ENCODE data around the gene TKTL1. TPM values are rescaled to one million over a fixed set of nuclear protein-coding genes. Genes with fewer than 3 reads are reported as not detected.

Gene TKTL1
- total and polyA plus RNA-seq, 2 of the 4 experiments (the other 2 are of a cell fraction): not detected

- H2AK9ac ChIP-seq (replicated peaks; ENCODE audit: low read depth, low read length, poor library complexity): no peak overlapping the region
- H3K4me3 ChIP-seq (ENCODE audit: insufficient read depth, low read depth, low read length): no peak overlapping the region
- DNase-seq (no peak), ATAC-seq (ENCODE audit: low read depth) (no peak)
- no peak overlapping the region for H4K91ac ChIP-seq (ENCODE audit: insufficient read depth, low read depth, low read length)
- H3K9ac ChIP-seq (ENCODE audit: low read depth, low read length): no peak overlapping the region
- no peak overlapping the region for H3K27ac ChIP-seq (ENCODE audit: insufficient read depth, low read length)
- no peak overlapping the region for H3K56ac ChIP-seq (ENCODE audit: extremely low read depth, insufficient read depth, low read length)
- TF ChIP-seq RFX5 (IDR thresholded peaks at IDR 0.05; ENCODE audit: low read depth, low read length) (no peak), BHLHE40 (IDR thresholded peaks at IDR 0.05; ENCODE audit: low read depth, low read length) (no peak), POLR2A (IDR thresholded peaks at IDR 0.05; ENCODE audit: low read depth, low read length) (no peak), MAFK (IDR thresholded peaks at IDR 0.05; ENCODE audit: low read depth, low read length) (no peak), CEBPB (IDR thresholded peaks at IDR 0.05; ENCODE audit: low read depth, low read length) (no peak), CHD1 (IDR thresholded peaks at IDR 0.05; ENCODE audit: low read depth, low read length) (no peak)
- no peak overlapping the region for H4K5ac ChIP-seq (ENCODE audit: low read depth, low read length)
- H3K27me3 ChIP-seq (ENCODE audit: control insufficient read depth, insufficient read depth, low read length): peaks cover 60% of the 10 kb centered on the region
- no peak overlapping the region for H2BK15ac ChIP-seq (ENCODE audit: low read depth, low read length)
- H4K20me1 ChIP-seq (ENCODE audit: insufficient read depth, low read length): no peaks in the 10 kb centered on the region
- no peaks in the 10 kb centered on the region for H3K9me3 ChIP-seq (ENCODE audit: control insufficient read depth, insufficient read depth, low read length)
- no peak overlapping the region for H2AFZ ChIP-seq (replicated peaks; ENCODE audit: low read length, poor library complexity)
- dilution Hi-C loops (cut with HindIII; ENCODE audit: low sequenced_read_pairs, unreplicated experiment): no loop called here
- intact Hi-C loops (cut with micrococcal nuclease): no loop called here
- H3K23ac ChIP-seq (ENCODE audit: low read depth, low read length): no peak overlapping the region
- in situ Hi-C loops (cut with MboI; ENCODE audit: low sequenced_read_pairs): no loop called here
- H2BK20ac ChIP-seq (ENCODE audit: low read depth, low read length): no peak overlapping the region
- H3K36me3 ChIP-seq (ENCODE audit: control insufficient read depth, insufficient read depth, low read length): no peaks in the 10 kb centered on the region
- H4K8ac ChIP-seq (ENCODE audit: low read depth in 2 of 2, low read length in 2 of 2): no peak overlapping the region
- WGBS, 2 experiments (ENCODE audit: extremely low coverage in 2 of 2, insufficient read length in 1 of 2): 84% methylated on average over 5 of the region's 10 CpGs; no CpG with 5 or more reads in 1 of the 2 experiments
- no peak overlapping the region for H3K4ac ChIP-seq (ENCODE audit: low read depth, low read length)
- no TSS peak for BruUV-seq (replicated peaks)
- H3K9me1 ChIP-seq (ENCODE audit: insufficient read depth, low read length): no peaks in the 10 kb centered on the region
- ChIA-PET POLR2A (ENCODE audit: unreplicated experiment) (no interaction called here), CTCF (no interaction called here)
- no peak overlapping the region for H3K14ac ChIP-seq (replicated peaks; ENCODE audit: low read depth, low read length)
- H2AK5ac ChIP-seq (ENCODE audit: low read depth, low read length): no peak overlapping the region
- H3K4me2 ChIP-seq (ENCODE audit: low read depth, low read length): no peak overlapping the region
- no peaks in the 10 kb centered on the region for H3K79me1 ChIP-seq (ENCODE audit: low read depth in 1 of 2, low read length in 2 of 2)
- H3K18ac ChIP-seq (ENCODE audit: low read depth, low read length): no peak overlapping the region
- H2BK5ac ChIP-seq (ENCODE audit: low read depth, low read length, poor library complexity, severe bottlenecking): no peak overlapping the region
- H2BK120ac ChIP-seq (ENCODE audit: low read depth, low read length): no peak overlapping the region
- peaks cover 3% of the 10 kb centered on the region; the same call in 1 of the 2 replicates for H3K4me1 ChIP-seq (ENCODE audit: control insufficient read depth, insufficient read depth, low read length)
Measured at GRCh38 chrX:154322890-154323289, 27.3 kb downstream of the TKTL1 start.
